IPS-15b (cell line): ENCODE measurements around the gene NAGPA.

Experiments used
- H3K27me3 ChIP-seq: one replicate; pipeline ENCODE4 v1.6.1; 2013; ENCODE audit warnings: low read length; ENCODE audit not compliant: control insufficient read depth, insufficient read depth
- H3K36me3 ChIP-seq: one replicate; pipeline ENCODE4 v1.6.1; 2013; ENCODE audit warnings: low read length; ENCODE audit not compliant: control insufficient read depth, insufficient read depth
- H3K4me1 ChIP-seq: one replicate; pipeline ENCODE4 v1.6.1; 2013; ENCODE audit warnings: mild to moderate bottlenecking, low read length; ENCODE audit not compliant: control insufficient read depth, insufficient read depth
- H3K4me3 ChIP-seq: one replicate; pipeline ENCODE4 v1.5.1; 2013; ENCODE audit warnings: low read depth, low read length
- H3K9ac ChIP-seq: one replicate; pipeline ENCODE4 v1.6.1; 2013; ENCODE audit warnings: low read depth, mild to moderate bottlenecking, low read length
- H3K9me3 ChIP-seq: one replicate; pipeline ENCODE4 v1.6.1; 2013; ENCODE audit warnings: mild to moderate bottlenecking, low read length; ENCODE audit not compliant: control insufficient read depth, insufficient read depth

Gene NAGPA

DNA sequence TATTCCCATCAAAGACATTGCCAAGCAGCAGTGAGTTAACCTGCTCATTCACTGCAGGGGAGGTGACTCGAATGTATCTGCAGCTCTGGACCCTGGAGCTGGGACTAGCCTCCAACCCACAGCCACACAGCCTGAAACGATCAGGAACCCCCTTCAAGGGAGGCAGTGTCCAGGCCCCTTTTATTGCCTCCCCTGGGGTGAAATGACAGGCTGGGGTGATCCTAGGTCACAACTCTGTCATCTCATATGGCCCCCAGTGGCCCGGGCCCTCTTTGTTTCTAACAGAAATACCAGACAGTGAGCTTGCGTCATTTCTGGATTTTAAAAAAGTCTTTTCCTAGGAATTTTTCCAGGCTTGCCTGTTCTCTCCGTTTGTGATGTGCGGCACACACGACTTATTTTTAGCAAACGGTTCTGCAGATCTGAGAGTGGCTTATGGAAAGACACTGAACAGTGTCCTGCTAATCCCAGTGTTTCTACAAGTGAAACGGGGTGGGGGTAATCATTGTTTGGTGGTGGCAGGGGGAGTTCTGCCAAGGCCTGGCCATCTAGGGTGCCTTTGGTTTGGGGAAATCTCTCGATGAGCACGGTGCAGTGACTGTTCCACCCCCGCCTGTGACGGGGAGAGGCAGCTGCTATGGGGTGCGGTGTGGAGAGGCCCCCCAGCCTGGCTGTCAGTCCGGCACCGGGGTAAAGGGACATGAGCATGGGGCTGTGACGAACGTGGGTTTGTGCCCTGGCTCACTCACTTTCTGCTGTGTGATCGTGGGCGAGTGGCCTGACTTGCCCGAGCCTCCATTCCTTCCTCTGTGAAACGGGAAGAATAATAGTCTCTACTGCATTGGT, 27.2 kb downstream of the NAGPA start:
- no peak overlapping the region for H3K9ac ChIP-seq
- no peaks in the 10 kb centered on the region for H3K9me3 ChIP-seq
- H3K36me3 ChIP-seq, result no peaks in the 10 kb centered on the region
- H3K4me1 ChIP-seq, result peaks cover 3% of the 10 kb centered on the region
- no peak overlapping the region for H3K4me3 ChIP-seq
- H3K27me3 ChIP-seq, result no peaks in the 10 kb centered on the region

DNA sequence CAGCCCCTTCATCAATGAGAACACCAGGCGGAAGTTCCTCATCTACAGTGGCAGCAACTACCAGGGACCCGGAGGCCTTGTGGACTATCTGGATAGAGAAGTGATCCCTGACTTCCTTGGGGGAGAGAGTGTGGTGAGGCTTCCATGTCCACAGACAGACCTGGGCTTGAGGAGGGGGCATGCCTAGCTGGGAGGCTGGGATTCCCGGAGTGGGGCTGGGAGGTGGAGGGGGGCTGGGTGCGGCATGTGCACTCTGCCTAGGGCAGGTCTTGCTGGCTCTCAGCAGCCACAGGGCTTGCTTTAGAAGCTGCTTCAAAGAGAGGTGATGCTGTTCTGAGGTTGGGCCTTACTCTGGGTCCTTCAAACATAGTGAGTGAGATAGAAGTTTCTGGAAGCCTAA, 27.8 kb downstream of the NAGPA start:
- no peaks in the 10 kb centered on the region for H3K27me3 ChIP-seq
- H3K4me3 ChIP-seq, result no peak overlapping the region
- H3K9me3 ChIP-seq, result no peaks in the 10 kb centered on the region
- no peaks in the 10 kb centered on the region for H3K36me3 ChIP-seq
- H3K4me1 ChIP-seq, result no peaks in the 10 kb centered on the region
- no peak overlapping the region for H3K9ac ChIP-seq

DNA sequence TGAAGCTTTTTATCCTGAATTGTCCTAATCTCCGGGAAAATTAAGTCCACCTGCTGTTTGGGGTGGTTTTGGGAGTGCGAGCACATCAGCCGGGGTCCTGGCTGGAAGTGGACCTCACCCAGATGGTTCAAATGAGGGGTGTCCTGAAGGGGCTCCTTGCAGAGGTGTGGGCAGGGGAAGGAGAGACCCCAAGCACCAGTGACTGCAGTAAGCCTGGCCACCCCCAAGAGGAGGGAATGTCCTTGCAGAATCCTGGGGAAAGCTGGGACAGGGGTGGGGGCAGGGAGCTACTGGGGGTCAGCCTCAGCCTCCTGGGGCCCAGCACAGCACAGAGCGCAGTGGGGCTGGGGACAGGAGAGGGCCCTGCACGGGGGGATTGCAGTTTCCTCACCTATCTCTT, 29.4 kb downstream of the NAGPA start:
- Histone ChIP-seq H3K9ac (no peak overlapping the region), H3K27me3 (no peaks in the 10 kb centered on the region), H3K9me3 (no peaks in the 10 kb centered on the region), H3K36me3 (no peaks in the 10 kb centered on the region), H3K4me3 (no peak overlapping the region), H3K4me1 (no peaks in the 10 kb centered on the region)

DNA sequence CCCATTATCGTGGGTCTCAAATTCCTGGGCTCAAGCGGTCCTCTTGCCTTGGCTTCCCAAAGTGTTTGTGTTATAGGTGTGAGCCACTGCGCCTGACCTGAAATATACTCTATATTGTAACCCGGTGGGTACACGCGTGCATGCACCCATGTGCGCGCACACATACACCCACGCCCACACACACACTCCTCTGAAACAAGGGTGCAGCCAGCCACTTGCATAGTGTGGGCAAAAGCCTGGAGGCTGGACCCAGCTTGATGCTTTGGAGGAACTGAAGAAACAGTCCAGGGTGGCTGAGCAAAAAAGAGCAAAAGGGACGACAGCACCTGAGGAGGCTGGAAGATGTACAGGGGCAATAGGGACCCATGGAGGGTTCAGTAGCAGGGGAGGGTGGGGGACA, 29.9 kb downstream of the NAGPA start:
- no peaks in the 10 kb centered on the region for H3K9me3 ChIP-seq
- no peak overlapping the region for H3K9ac ChIP-seq
- no peaks in the 10 kb centered on the region for H3K36me3 ChIP-seq
- no peak overlapping the region for H3K4me3 ChIP-seq
- H3K4me1 ChIP-seq, result no peaks in the 10 kb centered on the region
- H3K27me3 ChIP-seq, result no peaks in the 10 kb centered on the region

DNA sequence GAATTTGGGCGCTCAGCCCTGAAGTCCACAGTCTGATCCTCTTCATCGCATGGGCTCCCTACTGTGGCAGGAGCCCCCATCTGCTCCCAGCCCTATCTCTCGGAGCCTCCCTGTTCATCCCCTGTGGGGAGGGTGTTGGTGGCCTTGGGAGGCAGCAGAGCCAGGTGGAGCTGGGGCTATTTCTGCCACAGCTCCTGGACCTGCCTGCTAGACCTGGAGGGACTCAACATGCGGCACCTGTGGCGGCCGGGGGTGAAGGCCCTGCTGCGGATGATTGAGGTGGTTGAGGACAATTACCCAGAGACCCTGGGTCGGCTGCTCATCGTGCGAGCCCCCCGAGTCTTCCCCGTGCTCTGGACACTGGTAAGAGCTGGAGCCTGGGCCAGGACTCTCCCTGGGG, 30.5 kb downstream of the NAGPA start:
- H3K27me3 ChIP-seq, result no peaks in the 10 kb centered on the region
- H3K9ac ChIP-seq, result no peak overlapping the region
- no peaks in the 10 kb centered on the region for H3K9me3 ChIP-seq
- H3K4me3 ChIP-seq, result no peak overlapping the region
- H3K36me3 ChIP-seq, result no peaks in the 10 kb centered on the region
- no peaks in the 10 kb centered on the region for H3K4me1 ChIP-seq

DNA sequence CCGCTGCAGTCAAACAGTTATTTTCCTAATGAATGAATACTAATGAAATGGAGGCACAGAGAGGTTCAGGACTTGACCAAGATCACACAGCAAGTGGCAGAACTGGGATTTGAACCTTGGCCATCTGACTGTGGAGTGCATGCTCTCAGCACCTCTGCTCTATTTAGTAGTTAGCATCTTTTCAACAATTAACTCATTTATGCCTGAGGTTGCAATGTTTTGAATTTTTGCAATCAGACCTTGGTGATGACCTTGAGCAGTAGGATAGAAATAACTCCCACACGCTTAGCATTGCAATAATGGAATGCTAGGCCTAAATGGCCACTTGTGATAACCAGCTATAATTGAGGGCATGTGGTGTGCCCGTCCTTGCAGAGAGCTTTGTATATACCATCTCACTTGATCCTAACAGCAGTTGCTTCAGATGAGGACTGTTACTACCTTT, 31.0 kb downstream of the NAGPA start:
- no peak overlapping the region for H3K9ac ChIP-seq
- no peak overlapping the region for H3K4me3 ChIP-seq
- no peaks in the 10 kb centered on the region for H3K9me3 ChIP-seq
- no peaks in the 10 kb centered on the region for H3K36me3 ChIP-seq
- no peaks in the 10 kb centered on the region for H3K4me1 ChIP-seq
- H3K27me3 ChIP-seq, result no peaks in the 10 kb centered on the region

DNA sequence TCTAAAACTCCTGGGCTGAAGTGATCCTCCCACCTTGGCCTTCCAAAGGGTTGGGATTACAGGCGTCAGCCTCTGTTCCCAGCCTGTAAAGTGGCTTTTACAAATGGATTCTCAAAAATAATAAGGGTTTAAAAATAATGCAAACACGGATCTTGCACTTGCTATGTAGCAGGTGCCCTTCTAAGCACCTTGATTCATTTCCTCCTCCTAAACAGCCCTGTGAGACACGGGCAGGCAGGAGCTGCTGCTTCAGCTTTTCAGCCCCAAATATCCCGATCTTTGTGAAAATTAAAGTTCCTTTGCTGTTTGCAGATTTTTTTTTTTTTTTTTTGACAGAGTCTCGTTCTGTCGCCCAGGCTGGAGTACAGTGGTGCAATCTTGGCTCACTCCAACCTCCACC, 31.7 kb downstream of the NAGPA start:
- H3K27me3 ChIP-seq, result no peaks in the 10 kb centered on the region
- no peak overlapping the region for H3K4me3 ChIP-seq
- H3K36me3 ChIP-seq, result no peaks in the 10 kb centered on the region
- H3K9me3 ChIP-seq, result no peaks in the 10 kb centered on the region
- no peak overlapping the region for H3K9ac ChIP-seq
- H3K4me1 ChIP-seq, result no peaks in the 10 kb centered on the region

DNA sequence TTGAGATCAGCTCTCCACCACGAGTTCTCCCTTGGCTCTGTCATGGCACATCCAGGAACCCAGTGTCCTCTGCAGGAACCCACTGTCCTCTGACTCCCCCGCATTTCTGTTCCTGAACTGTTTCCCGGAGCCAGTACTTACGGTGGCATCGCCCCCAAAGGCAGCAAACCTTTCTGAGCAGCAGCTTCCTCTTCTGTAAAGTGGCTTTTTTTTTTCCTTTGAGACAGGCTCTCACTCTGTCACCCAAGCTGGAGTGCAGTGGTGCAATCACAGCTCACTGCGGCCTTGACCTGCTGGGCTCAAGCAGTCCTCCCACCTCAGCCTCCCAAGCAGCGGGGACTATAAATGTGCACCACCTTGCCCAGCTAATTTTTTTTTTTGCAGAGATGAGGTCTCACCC, 32.2 kb downstream of the NAGPA start:
- Histone ChIP-seq H3K9ac (no peak overlapping the region), H3K27me3 (no peaks in the 10 kb centered on the region), H3K4me3 (no peak overlapping the region), H3K4me1 (no peaks in the 10 kb centered on the region), H3K9me3 (no peaks in the 10 kb centered on the region), H3K36me3 (no peaks in the 10 kb centered on the region)

DNA sequence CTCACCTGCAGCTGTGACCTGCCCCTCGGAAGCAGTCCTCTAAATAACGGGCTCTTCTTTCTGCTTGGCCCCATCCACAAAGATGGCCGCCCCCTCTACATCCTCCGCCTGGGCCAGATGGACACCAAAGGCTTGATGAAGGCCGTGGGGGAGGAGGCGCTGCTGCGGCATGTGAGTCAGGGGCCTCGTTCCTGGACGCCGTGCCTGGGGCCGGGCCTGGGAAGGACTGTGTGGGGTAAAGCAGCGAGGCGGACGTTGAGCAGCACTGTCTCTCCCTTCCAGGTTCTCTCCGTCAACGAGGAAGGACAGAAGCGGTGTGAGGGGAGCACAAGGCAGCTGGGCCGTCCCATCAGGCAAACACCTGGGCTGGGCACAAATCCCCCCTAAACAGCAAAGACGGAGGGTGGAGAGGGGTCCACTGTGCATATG, 33.1 kb downstream of the NAGPA start:
- H3K27me3 ChIP-seq, result no peaks in the 10 kb centered on the region
- no peaks in the 10 kb centered on the region for H3K9me3 ChIP-seq
- H3K36me3 ChIP-seq, result no peaks in the 10 kb centered on the region

DNA sequence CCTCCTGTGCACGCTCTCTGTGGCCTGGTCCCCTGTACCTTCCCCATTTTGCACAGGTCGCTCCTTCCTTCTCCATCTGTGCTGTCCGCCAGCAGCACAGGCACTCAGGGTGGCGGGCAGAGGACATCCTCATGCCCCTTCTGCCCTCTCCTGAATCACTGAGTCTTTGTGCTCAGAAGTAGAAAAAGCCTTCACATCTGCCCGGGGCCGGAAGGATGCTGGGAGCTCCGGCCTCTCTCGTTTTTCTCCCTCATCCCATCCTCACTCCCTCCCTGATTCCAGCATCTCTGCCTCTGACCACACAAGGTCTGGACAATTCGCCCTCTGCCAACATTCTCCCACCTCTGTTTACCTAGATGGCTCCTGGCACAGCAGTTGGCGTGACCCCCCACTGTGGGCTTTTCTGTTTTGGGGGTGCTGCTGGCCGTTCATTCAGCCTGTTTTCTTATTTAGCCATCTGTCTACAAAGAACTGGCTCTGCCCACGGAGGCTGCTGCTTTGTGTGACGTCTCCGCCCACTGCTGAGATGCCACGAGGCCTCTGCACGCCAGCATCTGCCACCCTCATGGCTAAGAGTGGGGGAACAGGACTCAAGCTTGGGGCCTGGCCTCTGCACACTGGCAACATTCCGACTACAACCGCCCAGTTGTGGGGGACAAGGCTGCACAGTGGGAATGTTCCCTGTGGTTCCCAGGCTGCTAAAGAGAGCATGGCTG, 38.9 kb downstream of the NAGPA start:
- no peaks in the 10 kb centered on the region for H3K9me3 ChIP-seq
- no peak overlapping the region for H3K4me3 ChIP-seq
- H3K4me1 ChIP-seq, result no peaks in the 10 kb centered on the region
- H3K9ac ChIP-seq, result no peak overlapping the region
- H3K27me3 ChIP-seq, result no peaks in the 10 kb centered on the region
- H3K36me3 ChIP-seq, result no peaks in the 10 kb centered on the region

More for the DNA sequence above, 33.1 kb downstream of the NAGPA start:
- Histone ChIP-seq H3K4me3 (no peak overlapping the region), H3K9ac (no peak overlapping the region), H3K4me1 (no peaks in the 10 kb centered on the region)

DNA sequence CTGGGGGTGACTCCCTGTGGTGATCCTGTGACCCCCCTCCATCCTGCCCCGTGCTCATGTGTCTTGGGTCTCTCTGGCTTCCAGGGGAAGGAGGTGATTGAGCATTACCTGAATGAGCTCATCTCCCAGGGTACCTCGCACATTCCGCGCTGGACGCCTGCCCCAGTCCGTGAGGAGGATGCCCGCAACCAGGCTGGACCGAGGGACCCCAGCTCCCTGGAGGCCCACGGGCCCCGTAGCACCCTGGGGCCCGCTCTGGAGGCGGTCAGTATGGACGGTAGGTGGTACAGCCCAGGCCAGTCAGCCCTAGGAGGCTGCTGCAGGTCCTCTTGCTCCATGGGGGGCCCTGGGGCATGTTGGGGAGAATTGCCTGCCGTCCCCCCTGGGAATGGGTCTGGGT, 42.0 kb downstream of the NAGPA start:
- peaks cover 20% of the 10 kb centered on the region for H3K27me3 ChIP-seq
- H3K9me3 ChIP-seq, result no peaks in the 10 kb centered on the region
- no peak overlapping the region for H3K4me3 ChIP-seq
- H3K9ac ChIP-seq, result no peak overlapping the region
- no peaks in the 10 kb centered on the region for H3K36me3 ChIP-seq
- no peaks in the 10 kb centered on the region for H3K4me1 ChIP-seq

DNA sequence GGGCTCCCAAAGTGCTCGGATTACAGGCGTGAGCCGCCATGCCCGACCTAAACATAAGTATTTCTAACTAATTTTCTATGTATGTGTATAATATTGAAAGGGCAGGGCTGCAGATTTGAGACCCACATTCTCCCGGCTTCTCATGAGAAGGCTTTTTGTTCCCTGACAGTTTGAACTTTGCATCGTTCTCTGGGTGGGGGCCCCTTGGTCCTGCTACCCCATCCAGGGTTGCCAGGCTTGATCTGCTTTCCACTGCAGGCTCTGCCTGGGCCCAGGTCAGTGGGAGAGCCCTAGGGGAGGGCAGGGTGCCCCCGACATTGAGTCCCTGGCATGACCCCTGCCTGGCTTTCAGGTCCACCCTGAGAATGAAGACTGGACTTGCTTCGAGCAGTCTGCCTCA, 43.3 kb downstream of the NAGPA start:
- H3K9ac ChIP-seq, result no peak overlapping the region
- no peaks in the 10 kb centered on the region for H3K36me3 ChIP-seq
- H3K4me1 ChIP-seq, result no peaks in the 10 kb centered on the region
- H3K4me3 ChIP-seq, result no peak overlapping the region
- H3K27me3 ChIP-seq, result peaks cover 26% of the 10 kb centered on the region
- no peaks in the 10 kb centered on the region for H3K9me3 ChIP-seq
